KG1 (cell line): ENCODE measurements around the gene WNT1.

ENCODE experiments used
- DNase-seq: peaks from one replicate; lab custom pipeline; 2025; lab: John Stamatoyannopoulos, UW

Gene WNT1

GRCh38 chr12:48978291-48978740 lies at the start of gene WNT1:
TSS of gene WNT1 (plus strand) at chr12:48978322. CDS start at chr12:48978651, 329 bp downstream.
- no peak for DNase-seq

- no peak for DNase-seq
These were observed 48.6 kb upstream of the WNT1 start for GRCh38 chr12:48929551-48929950.

GRCh38 chr12:48930475-48930874 lies 47.6 kb upstream of the WNT1 start:
- DNase-seq: no peak

GRCh38 chr12:48932878-48933277 lies 45.2 kb upstream of the WNT1 start:
- no peak for DNase-seq

GRCh38 chr12:48933664-48934311 lies 44.3 kb upstream of the WNT1 start:
- DNase-seq: no peak

GRCh38 chr12:48934312-48934706 lies 43.8 kb upstream of the WNT1 start:
- DNase-seq: no peak

GRCh38 chr12:48936379-48936979 lies 41.6 kb upstream of the WNT1 start:
- peak; percentile 26 for DNase-seq

GRCh38 chr12:48937170-48937569 lies 41.0 kb upstream of the WNT1 start:
- DNase-seq: no peak

GRCh38 chr12:48938805-48939204 lies 39.3 kb upstream of the WNT1 start:
- no peak for DNase-seq

- DNase-seq: no peak
These were observed 37.9 kb upstream of the WNT1 start for GRCh38 chr12:48940181-48940580.

GRCh38 chr12:48943221-48943620 lies 34.9 kb upstream of the WNT1 start:
- DNase-seq: no peak

GRCh38 chr12:48946205-48946604 lies 31.9 kb upstream of the WNT1 start:
- DNase-seq: no peak

- no peak for DNase-seq
These were observed 31.2 kb upstream of the WNT1 start for GRCh38 chr12:48946943-48947342.

GRCh38 chr12:48947727-48948126 lies 30.4 kb upstream of the WNT1 start:
- no peak for DNase-seq

GRCh38 chr12:48952691-48953090 lies 25.4 kb upstream of the WNT1 start:
- DNase-seq: no peak

- no peak for DNase-seq
These were observed 24.1 kb upstream of the WNT1 start for GRCh38 chr12:48954061-48954460.

GRCh38 chr12:48954841-48955501 lies 23.2 kb upstream of the WNT1 start:
- peak; percentile 64 for DNase-seq

- DNase-seq: peak; percentile 16
These were observed 21.6 kb upstream of the WNT1 start for GRCh38 chr12:48956279-48957140.

GRCh38 chr12:48957141-48958048 lies 20.7 kb upstream of the WNT1 start, which contains the start of gene ARF3:
TSS of gene ARF3 (minus strand) at chr12:48957487. CDS start at chr12:48941095, 16,392 bp downstream.
- DNase-seq: peak; percentile 88

GRCh38 chr12:48958049-48958388 lies 20.1 kb upstream of the WNT1 start:
- no peak for DNase-seq

GRCh38 chr12:48960834-48961233 lies 17.3 kb upstream of the WNT1 start:
- DNase-seq: no peak
